ENCODE measurements around the gene IPO7. TPM values are rescaled to one million over a fixed set of nuclear protein-coding genes. Genes with fewer than 3 reads are reported as not detected.
A peak's percentile ranks its signal among the peaks of the same experiment; 100 is the strongest.

Gene IPO7
- total RNA-seq, 1 experiment from 2014 or later, result 77.6 TPM

DNA sequence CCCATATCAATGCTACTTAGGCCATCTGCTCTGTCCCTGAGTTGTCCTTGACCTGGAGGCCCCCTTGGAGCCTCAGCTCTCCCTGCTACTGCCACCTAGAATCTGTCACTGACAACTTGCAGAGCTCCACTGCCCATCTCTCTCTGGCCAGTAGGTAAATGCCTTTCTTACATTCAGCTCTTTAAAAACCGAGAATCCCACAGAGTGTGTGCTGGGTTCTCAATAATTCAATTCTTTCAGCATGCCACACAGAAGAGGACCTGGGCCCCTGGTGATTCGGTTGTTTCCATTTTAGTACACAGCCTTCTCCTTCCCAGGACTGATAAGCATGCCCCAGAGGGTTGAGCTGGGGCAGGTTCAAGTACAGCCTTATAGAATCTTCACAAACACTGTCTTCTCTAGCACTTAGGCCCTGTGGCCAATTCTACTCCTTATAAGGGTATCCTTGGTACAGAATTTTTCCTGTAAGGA, 22.0 kb upstream of the IPO7 start:
- H3K4me2 ChIP-seq (ENCODE audit: low read depth, low read length, poor library complexity, severe bottlenecking), result no peak overlapping the region
- H3K9ac ChIP-seq (ENCODE audit: low read length), result no peak overlapping the region

GRCh38 chr11:9363954-9364912, 20.2 kb upstream of the IPO7 start:
- H3K4me1 ChIP-seq (ENCODE audit: low read length), result peaks cover 16% of the 10 kb centered on the region
- no peaks in the 10 kb centered on the region for H3K36me3 ChIP-seq (ENCODE audit: insufficient read depth, low read length)
- H3K79me2 ChIP-seq (ENCODE audit: low read length), result no peaks in the 10 kb centered on the region
- H3K4me3 ChIP-seq (ENCODE audit: low read length), result peak overlapping the region; percentile 83
- no peaks in the 10 kb centered on the region for H4K20me1 ChIP-seq (ENCODE audit: insufficient read depth, low read depth, low read length)
- peak overlapping the region; percentile 93 for H3K9ac ChIP-seq (ENCODE audit: low read length)
- H3K27me3 ChIP-seq (ENCODE audit: low read length), result no peaks in the 10 kb centered on the region
- peak overlapping the region; percentile 98 for H3K4me2 ChIP-seq (ENCODE audit: low read depth, low read length, poor library complexity, severe bottlenecking)
- H3K27ac ChIP-seq (ENCODE audit: low read length), result peak overlapping the region; percentile 78
- no peaks in the 10 kb centered on the region for H3K9me2 ChIP-seq (replicated peaks; ENCODE audit: insufficient read depth, low read length)
- peak; percentile 95 for DNase-seq
- peak overlapping the region; percentile 47 for H2AFZ ChIP-seq (ENCODE audit: low read length)
- no peaks in the 10 kb centered on the region for H3K9me3 ChIP-seq (ENCODE audit: low read length)

More for the DNA sequence above, 22.0 kb upstream of the IPO7 start:
- H3K4me1 ChIP-seq (ENCODE audit: low read length), result peaks cover 16% of the 10 kb centered on the region
- H3K9me3 ChIP-seq (ENCODE audit: low read length), result no peaks in the 10 kb centered on the region
- H4K20me1 ChIP-seq (ENCODE audit: insufficient read depth, low read depth, low read length), result no peaks in the 10 kb centered on the region
- H3K27me3 ChIP-seq (ENCODE audit: low read length), result no peaks in the 10 kb centered on the region
- H3K79me2 ChIP-seq (ENCODE audit: low read length), result no peaks in the 10 kb centered on the region
- DNase-seq, result no peak
- no peak overlapping the region for H2AFZ ChIP-seq (ENCODE audit: low read length)
- no peak overlapping the region for H3K27ac ChIP-seq (ENCODE audit: low read length)
- no peaks in the 10 kb centered on the region for H3K36me3 ChIP-seq (ENCODE audit: insufficient read depth, low read length)
- H3K9me2 ChIP-seq (replicated peaks; ENCODE audit: insufficient read depth, low read length), result no peaks in the 10 kb centered on the region
- no peak overlapping the region for H3K4me3 ChIP-seq (ENCODE audit: low read length)

GRCh38 chr11:9367551-9367950, 16.9 kb upstream of the IPO7 start:
- H3K79me2 ChIP-seq (ENCODE audit: low read length), result no peaks in the 10 kb centered on the region
- no peak overlapping the region for H3K9ac ChIP-seq (ENCODE audit: low read length)
- no peaks in the 10 kb centered on the region for H4K20me1 ChIP-seq (ENCODE audit: insufficient read depth, low read depth, low read length)

DNA sequence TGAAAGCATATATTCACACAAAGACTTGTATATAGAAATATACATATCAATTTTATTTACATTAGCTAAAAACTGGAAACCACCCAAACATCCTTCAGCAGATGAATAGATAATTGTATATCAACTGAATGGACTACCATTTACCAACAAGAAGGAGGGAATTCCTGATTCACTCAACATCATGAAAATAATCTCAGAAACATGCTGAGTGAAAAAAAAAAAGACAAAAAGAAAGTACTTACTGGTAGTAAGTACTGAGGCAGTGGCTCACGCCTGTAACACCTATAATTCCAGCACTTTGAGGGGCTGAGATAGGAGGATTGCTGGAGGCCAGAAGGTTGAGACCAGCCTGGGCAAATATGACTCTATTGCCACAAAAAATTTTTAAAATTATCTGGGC, 7.4 kb upstream of the IPO7 start:
- H3K4me1 ChIP-seq (ENCODE audit: low read length), result no peaks in the 10 kb centered on the region; the same call in 1 of the 2 replicates
- H3K4me3 ChIP-seq (ENCODE audit: low read length), result no peak overlapping the region
- no peaks in the 10 kb centered on the region for H3K9me2 ChIP-seq (replicated peaks; ENCODE audit: insufficient read depth, low read length)
- H3K36me3 ChIP-seq (ENCODE audit: insufficient read depth, low read length), result no peaks in the 10 kb centered on the region
- DNase-seq, result no peak
- no peaks in the 10 kb centered on the region for H3K79me2 ChIP-seq (ENCODE audit: low read length)
- H3K9ac ChIP-seq (ENCODE audit: low read length), result no peak overlapping the region
- H3K27me3 ChIP-seq (ENCODE audit: low read length), result no peaks in the 10 kb centered on the region
- no peaks in the 10 kb centered on the region for H3K9me3 ChIP-seq (ENCODE audit: low read length)
- H3K27ac ChIP-seq (ENCODE audit: low read length), result no peak overlapping the region
- H3K4me2 ChIP-seq (ENCODE audit: low read depth, low read length, poor library complexity, severe bottlenecking), result no peak overlapping the region
- H2AFZ ChIP-seq (ENCODE audit: low read length), result no peak overlapping the region
- H4K20me1 ChIP-seq (ENCODE audit: insufficient read depth, low read depth, low read length), result no peaks in the 10 kb centered on the region

More at GRCh38 chr11:9367551-9367950, 16.9 kb upstream of the IPO7 start:
- H3K27me3 ChIP-seq (ENCODE audit: low read length), result no peaks in the 10 kb centered on the region
- H3K4me1 ChIP-seq (ENCODE audit: low read length), result peaks cover 16% of the 10 kb centered on the region
- H3K27ac ChIP-seq (ENCODE audit: low read length), result no peak overlapping the region
- no peaks in the 10 kb centered on the region for H3K9me2 ChIP-seq (replicated peaks; ENCODE audit: insufficient read depth, low read length)
- H3K9me3 ChIP-seq (ENCODE audit: low read length), result no peaks in the 10 kb centered on the region
- DNase-seq, result no peak
- H3K36me3 ChIP-seq (ENCODE audit: insufficient read depth, low read length), result no peaks in the 10 kb centered on the region
- no peak overlapping the region; the same call in 1 of the 2 replicates for H2AFZ ChIP-seq (ENCODE audit: low read length)
- H3K4me2 ChIP-seq (ENCODE audit: low read depth, low read length, poor library complexity, severe bottlenecking), result no peak overlapping the region
- no peak overlapping the region for H3K4me3 ChIP-seq (ENCODE audit: low read length)

DNA sequence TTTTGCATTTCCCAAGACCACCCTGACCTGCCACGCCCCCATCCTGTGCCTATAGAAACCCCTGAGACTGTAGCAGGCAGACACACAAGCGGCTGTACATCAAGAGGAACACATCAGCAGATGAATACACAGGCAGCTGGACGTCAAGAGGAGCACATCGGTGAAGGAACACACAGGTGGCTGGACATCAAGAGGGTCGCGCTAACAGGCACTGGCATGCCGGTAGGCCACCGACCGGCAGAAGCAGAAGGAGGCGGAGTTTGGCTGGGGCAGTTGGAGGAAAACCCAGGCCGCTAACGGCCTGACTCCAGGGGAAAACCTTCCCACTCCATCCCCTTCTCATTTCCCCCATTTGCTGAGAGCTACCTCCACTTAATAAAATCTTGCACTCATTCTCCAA, 5.4 kb upstream of the IPO7 start:
- Histone ChIP-seq H3K4me3 (ENCODE audit: low read length) (no peak overlapping the region), H3K9ac (ENCODE audit: low read length) (no peak overlapping the region), H2AFZ (ENCODE audit: low read length) (no peak overlapping the region), H3K4me1 (ENCODE audit: low read length) (peaks cover under 1% of the 10 kb centered on the region), H3K27ac (ENCODE audit: low read length) (no peak overlapping the region), H3K27me3 (ENCODE audit: low read length) (no peaks in the 10 kb centered on the region), H3K36me3 (ENCODE audit: insufficient read depth, low read length) (no peaks in the 10 kb centered on the region), H3K79me2 (ENCODE audit: low read length) (no peaks in the 10 kb centered on the region), H3K9me2 (replicated peaks; ENCODE audit: insufficient read depth, low read length) (no peaks in the 10 kb centered on the region), H3K9me3 (ENCODE audit: low read length) (no peaks in the 10 kb centered on the region), H3K4me2 (ENCODE audit: low read depth, low read length, poor library complexity, severe bottlenecking) (no peak overlapping the region), H4K20me1 (ENCODE audit: insufficient read depth, low read depth, low read length) (no peaks in the 10 kb centered on the region)
- DNase-seq, result no peak

DNA sequence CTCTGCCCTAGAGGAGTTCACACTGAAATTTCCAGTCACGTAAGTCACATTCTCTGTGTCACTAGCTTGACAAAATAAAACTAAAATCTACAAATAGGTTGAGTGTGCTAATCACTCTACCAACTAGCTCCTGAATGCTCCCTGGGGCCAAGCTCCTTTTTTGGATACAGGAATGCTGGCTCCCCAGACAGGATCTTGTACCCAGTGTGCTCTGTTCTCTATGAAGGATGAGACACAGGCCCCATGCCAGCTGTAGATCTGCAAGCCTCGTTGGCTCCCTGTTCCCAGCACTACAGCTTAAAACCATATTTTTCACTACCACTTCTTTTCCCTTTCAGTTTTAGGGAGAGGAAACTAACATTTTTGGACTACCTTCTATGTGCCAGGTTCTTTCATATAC, 3.7 kb upstream of the IPO7 start:
- H3K9me2 ChIP-seq (replicated peaks; ENCODE audit: insufficient read depth, low read length), result no peaks in the 10 kb centered on the region
- H4K20me1 ChIP-seq (ENCODE audit: insufficient read depth, low read depth, low read length), result peaks cover 12% of the 10 kb centered on the region
- no peaks in the 10 kb centered on the region for H3K27me3 ChIP-seq (ENCODE audit: low read length)
- peak overlapping the region; percentile 73 for H2AFZ ChIP-seq (ENCODE audit: low read length)
- peak; percentile 36 for DNase-seq
- H3K4me2 ChIP-seq (ENCODE audit: low read depth, low read length, poor library complexity, severe bottlenecking), result no peak overlapping the region
- H3K9ac ChIP-seq (ENCODE audit: low read length), result no peak overlapping the region
- H3K36me3 ChIP-seq (ENCODE audit: insufficient read depth, low read length), result peaks cover 2% of the 10 kb centered on the region; the same call in 1 of the 2 replicates
- H3K4me1 ChIP-seq (ENCODE audit: low read length), result peaks cover 7% of the 10 kb centered on the region
- no peak overlapping the region for H3K4me3 ChIP-seq (ENCODE audit: low read length)
- peaks cover 13% of the 10 kb centered on the region for H3K79me2 ChIP-seq (ENCODE audit: low read length)
- no peaks in the 10 kb centered on the region for H3K9me3 ChIP-seq (ENCODE audit: low read length)
- no peak overlapping the region for H3K27ac ChIP-seq (ENCODE audit: low read length)

DNA sequence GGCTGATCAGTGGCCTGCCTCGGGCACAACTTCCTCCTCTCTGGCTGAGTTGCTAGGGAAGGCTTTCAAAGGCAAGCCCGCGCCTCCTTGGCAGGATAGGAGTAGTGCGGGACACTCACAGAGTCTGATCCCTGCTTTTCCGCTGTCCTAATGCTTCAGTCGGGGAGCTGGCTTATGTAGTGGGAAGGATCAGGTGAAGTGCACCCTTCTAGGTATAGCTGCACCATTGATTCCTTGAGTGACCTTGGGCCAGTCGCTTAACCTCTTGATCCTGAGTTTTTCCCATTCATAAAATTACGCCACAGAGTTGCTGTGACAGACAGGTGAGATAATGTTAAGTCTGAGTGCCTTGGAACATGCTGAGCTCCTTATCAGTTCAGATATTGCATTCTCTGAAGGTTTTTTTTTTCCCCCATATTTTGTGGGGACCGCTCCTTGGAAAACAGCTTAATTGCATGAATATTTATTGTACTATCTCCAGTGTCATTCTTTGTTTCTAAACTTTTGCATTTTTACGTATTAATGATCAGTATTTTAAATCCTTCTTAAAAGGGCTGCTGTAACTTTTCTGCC, 961 bp downstream of the IPO7 start:
- Histone ChIP-seq H3K79me2 (ENCODE audit: low read length) (peaks cover 55% of the 10 kb centered on the region), H3K27me3 (ENCODE audit: low read length) (no peaks in the 10 kb centered on the region), H3K4me1 (ENCODE audit: low read length) (peaks cover 19% of the 10 kb centered on the region), H3K9ac (ENCODE audit: low read length) (peak overlapping the region; percentile 99), H3K9me3 (ENCODE audit: low read length) (no peaks in the 10 kb centered on the region), H3K4me2 (ENCODE audit: low read depth, low read length, poor library complexity, severe bottlenecking) (peak overlapping the region; percentile 82), H3K27ac (ENCODE audit: low read length) (peak overlapping the region; percentile 80), H4K20me1 (ENCODE audit: insufficient read depth, low read depth, low read length) (peaks cover 26% of the 10 kb centered on the region), H3K4me3 (ENCODE audit: low read length) (peak overlapping the region; percentile 82), H2AFZ (ENCODE audit: low read length) (no peak overlapping the region), H3K9me2 (replicated peaks; ENCODE audit: insufficient read depth, low read length) (no peaks in the 10 kb centered on the region), H3K36me3 (ENCODE audit: insufficient read depth, low read length) (peaks cover 27% of the 10 kb centered on the region)
- no peak for DNase-seq

DNA sequence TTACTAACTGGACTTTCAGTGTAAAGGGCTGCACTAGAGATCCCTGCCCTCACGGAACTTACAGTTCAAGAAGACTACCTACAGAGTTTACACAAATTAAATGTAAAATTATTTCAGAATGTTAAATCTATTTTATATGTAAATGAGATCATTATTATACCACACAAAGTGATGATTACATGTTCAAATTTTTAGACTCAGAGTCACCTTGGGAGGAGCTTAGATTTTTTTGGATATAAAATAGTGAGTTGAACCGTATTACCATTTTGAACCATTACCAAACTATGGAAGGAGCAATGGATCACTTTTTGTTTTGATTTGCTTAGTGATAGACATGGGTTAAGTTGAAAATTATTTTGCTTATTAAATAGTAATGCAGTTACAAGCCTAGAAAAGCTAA, 1.6 kb downstream of the IPO7 start:
- no peaks in the 10 kb centered on the region for H3K9me3 ChIP-seq (ENCODE audit: low read length)
- peak overlapping the region; percentile 82 for H3K4me2 ChIP-seq (ENCODE audit: low read depth, low read length, poor library complexity, severe bottlenecking)
- peaks cover 27% of the 10 kb centered on the region for H3K36me3 ChIP-seq (ENCODE audit: insufficient read depth, low read length)
- peak overlapping the region; percentile 82 for H3K4me3 ChIP-seq (ENCODE audit: low read length)
- H3K27me3 ChIP-seq (ENCODE audit: low read length), result no peaks in the 10 kb centered on the region
- H3K4me1 ChIP-seq (ENCODE audit: low read length), result peaks cover 19% of the 10 kb centered on the region
- peak overlapping the region; percentile 80 for H3K27ac ChIP-seq (ENCODE audit: low read length)
- H3K9me2 ChIP-seq (replicated peaks; ENCODE audit: insufficient read depth, low read length), result no peaks in the 10 kb centered on the region
- peak overlapping the region; percentile 99 for H3K9ac ChIP-seq (ENCODE audit: low read length)
- peak; percentile 39 for DNase-seq
- peaks cover 27% of the 10 kb centered on the region for H4K20me1 ChIP-seq (ENCODE audit: insufficient read depth, low read depth, low read length)
- no peak overlapping the region for H2AFZ ChIP-seq (ENCODE audit: low read length)
- peaks cover 62% of the 10 kb centered on the region for H3K79me2 ChIP-seq (ENCODE audit: low read length)

Data from Karpas-422 (cell line).